ENCODE data around the gene ROBO1. TPM values are rescaled to one million over a fixed set of nuclear protein-coding genes. Genes with fewer than 3 reads are reported as not detected.

ROBO1 gene
- total RNA-seq, 1 experiment from 2014 or later: 34.5 TPM

DNA sequence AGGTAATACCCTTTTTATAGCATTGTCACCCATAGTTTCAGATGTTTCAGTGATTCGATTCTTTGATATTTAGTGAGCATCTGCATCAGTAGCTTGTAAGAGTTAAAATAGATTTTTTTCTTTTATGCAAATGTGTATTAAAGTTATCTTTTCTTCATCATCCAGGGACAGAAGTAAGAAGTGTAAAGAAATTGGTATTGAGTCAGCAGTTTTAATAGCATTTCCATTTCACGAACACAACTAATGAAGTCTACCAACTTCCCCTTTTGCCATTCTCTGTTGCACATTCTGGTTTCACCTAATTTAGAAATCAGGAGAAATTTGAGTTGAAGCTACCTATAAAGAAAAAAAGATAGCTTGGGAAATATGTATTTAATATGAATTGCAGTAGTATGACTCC lies 127.9 kb downstream of the ROBO1 start:
- no peak overlapping the region for H3K4me3 ChIP-seq (ENCODE audit: insufficient read depth, low read depth, low read length)
- no peaks in the 10 kb centered on the region for H3K36me3 ChIP-seq (replicated peaks; ENCODE audit: control insufficient read depth, insufficient read depth, low read length)
- no peaks in the 10 kb centered on the region for H3K27me3 ChIP-seq (ENCODE audit: control insufficient read depth, insufficient read depth, low read length)
- no peak for DNase-seq

DNA sequence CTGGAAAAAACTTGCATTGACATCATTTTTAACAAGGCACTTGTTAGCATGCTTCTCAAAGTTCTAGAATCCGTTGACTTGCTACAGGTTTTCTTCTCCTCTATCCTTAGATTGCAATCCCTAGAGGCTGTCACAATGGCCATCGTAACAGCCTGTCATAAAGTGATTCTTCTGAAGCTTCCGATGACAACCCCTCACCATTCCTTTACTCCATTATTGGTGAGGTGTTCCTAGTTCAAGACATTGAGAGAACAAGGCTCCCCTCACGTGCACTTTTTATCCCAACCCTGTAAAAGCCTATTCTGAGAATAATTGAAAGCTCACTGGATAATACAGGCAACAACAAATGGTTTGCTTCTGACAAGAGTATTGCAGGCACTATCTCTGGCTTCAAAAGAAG lies 131.4 kb downstream of the ROBO1 start:
- Histone ChIP-seq H3K27me3 (ENCODE audit: control insufficient read depth, insufficient read depth, low read length) (no peaks in the 10 kb centered on the region), H3K4me3 (ENCODE audit: insufficient read depth, low read depth, low read length) (no peak overlapping the region), H3K36me3 (replicated peaks; ENCODE audit: control insufficient read depth, insufficient read depth, low read length) (no peaks in the 10 kb centered on the region)
- no peak for DNase-seq

DNA sequence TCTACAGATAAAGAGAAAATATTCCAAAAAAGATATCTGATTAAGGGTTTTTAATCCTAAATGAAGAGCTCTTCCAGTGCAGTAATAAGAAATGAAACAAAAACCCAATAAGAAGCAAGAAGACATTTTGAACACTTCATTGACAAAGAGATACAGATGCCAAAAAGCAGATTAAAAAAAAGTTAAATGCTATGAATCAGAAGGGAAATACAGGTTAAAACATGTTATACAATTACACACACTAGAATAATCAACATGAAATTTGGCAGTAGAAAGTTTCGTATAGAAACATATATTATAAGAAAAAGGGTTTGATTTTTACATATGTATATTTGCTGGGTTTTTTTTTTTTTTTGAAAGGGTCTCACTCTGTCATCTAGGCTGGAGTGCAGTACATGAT lies 135.0 kb downstream of the ROBO1 start:
- Histone ChIP-seq H3K36me3 (replicated peaks; ENCODE audit: control insufficient read depth, insufficient read depth, low read length) (no peaks in the 10 kb centered on the region), H3K4me3 (ENCODE audit: insufficient read depth, low read depth, low read length) (no peak overlapping the region), H3K27me3 (ENCODE audit: control insufficient read depth, insufficient read depth, low read length) (no peaks in the 10 kb centered on the region)
- DNase-seq: no peak

DNA sequence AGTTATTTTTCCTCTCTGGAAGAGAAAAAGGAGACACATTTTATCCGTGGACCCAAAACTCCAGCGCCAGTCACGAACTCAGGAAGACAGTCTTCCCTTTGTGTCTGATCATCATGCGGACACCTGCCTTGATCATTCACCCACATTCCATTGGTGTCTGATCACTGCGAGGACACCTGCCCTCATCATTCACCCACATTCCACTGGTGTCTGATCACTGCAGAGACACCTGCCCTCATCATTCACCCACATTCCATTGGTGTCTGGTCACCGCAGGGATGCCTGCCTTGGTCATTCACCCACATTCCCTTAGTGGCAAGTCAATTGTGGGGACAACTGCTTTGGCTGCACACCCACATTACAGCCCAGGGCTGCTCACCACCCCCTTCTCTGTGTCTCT lies 148.9 kb downstream of the ROBO1 start:
- no peak for DNase-seq
- Histone ChIP-seq H3K36me3 (replicated peaks; ENCODE audit: control insufficient read depth, insufficient read depth, low read length) (no peaks in the 10 kb centered on the region), H3K27me3 (ENCODE audit: control insufficient read depth, insufficient read depth, low read length) (no peaks in the 10 kb centered on the region), H3K4me3 (ENCODE audit: insufficient read depth, low read depth, low read length) (no peak overlapping the region)

DNA sequence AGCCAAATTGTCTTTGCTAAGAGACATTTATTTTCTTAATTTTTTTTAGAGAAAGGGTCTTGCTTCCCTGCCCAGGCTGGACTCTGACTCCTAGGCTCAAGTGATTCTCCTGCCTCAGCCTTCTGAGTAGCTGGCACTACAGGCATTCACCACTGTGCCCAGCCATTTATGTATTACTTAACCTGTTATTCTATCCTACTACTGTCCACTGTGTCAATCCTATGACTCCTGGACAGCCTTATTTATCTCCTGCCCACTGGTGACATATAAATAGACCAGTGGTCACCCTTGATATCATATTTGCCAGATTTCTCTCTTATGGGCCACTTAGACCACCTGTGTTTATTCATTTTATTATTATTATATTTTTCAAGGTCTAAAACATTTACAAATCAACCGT lies 161.4 kb downstream of the ROBO1 start:
- Histone ChIP-seq H3K27me3 (ENCODE audit: control insufficient read depth, insufficient read depth, low read length) (no peaks in the 10 kb centered on the region), H3K36me3 (replicated peaks; ENCODE audit: control insufficient read depth, insufficient read depth, low read length) (no peaks in the 10 kb centered on the region), H3K4me3 (ENCODE audit: insufficient read depth, low read depth, low read length) (no peak overlapping the region)
- DNase-seq: no peak

DNA sequence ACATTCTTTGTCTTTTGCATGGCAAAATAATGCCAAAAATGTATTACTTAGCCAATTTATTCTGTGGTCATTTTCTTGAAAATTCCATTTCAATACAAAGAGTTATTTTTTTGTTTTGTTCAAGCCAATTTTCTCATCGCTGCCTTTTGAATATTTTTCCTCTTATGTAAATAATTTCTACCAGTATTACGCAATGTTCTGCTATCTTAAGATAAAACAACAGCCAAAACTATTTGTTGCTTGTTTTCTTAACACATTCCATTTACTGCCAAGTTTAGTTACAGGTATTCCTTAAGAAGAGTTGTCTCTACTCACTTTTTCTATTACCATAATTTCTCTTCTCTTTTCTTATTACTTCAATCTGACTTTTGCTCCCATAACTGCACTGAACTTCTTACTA lies 163.1 kb downstream of the ROBO1 start:
- H3K27me3 ChIP-seq (ENCODE audit: control insufficient read depth, insufficient read depth, low read length): no peaks in the 10 kb centered on the region
- DNase-seq: no peak
- H3K36me3 ChIP-seq (replicated peaks; ENCODE audit: control insufficient read depth, insufficient read depth, low read length): no peaks in the 10 kb centered on the region
- no peak overlapping the region for H3K4me3 ChIP-seq (ENCODE audit: insufficient read depth, low read depth, low read length)

DNA sequence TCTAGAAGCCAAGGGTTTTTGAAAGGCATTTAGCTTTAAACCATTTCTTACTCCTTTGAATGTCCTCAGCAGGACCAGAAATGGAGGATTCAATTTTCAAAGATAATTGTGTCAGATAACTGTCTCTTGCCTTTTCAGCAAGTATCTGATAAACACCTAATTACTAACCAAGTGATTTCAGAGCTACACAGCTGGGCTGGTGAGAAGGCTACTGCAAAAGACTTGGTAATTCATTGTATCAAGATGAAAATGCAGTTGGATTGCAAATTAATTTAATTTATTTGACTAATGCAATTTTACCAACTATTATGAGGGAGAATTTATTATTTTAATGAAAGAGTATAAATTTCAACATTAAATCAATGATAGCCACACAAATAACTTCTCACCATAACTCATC lies 165.4 kb downstream of the ROBO1 start:
- Histone ChIP-seq H3K4me3 (ENCODE audit: insufficient read depth, low read depth, low read length) (no peak overlapping the region), H3K36me3 (replicated peaks; ENCODE audit: control insufficient read depth, insufficient read depth, low read length) (no peaks in the 10 kb centered on the region), H3K27me3 (ENCODE audit: control insufficient read depth, insufficient read depth, low read length) (no peaks in the 10 kb centered on the region)
- no peak for DNase-seq

DNA sequence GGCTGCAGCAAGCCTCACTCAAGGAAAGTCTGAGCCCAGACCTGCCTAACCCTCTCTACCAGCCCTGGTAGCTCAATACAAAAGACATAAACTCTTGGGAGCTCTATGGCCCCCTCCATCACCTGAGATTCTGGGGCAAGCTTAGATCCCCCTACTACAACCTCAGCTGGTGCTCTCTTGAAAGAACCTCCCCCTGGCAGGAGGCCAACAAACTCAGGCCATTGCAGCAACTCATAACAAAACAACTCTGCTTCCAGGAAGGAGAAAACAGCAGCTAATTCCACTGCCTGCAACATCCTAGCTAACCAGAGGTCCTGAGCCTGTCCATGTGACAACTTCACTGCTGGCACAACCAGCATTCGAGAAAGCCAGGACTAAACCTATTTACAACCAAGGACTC lies 169.2 kb downstream of the ROBO1 start:
- no peak overlapping the region for H3K4me3 ChIP-seq (ENCODE audit: insufficient read depth, low read depth, low read length)
- H3K36me3 ChIP-seq (replicated peaks; ENCODE audit: control insufficient read depth, insufficient read depth, low read length): no peaks in the 10 kb centered on the region
- DNase-seq: no peak
- H3K27me3 ChIP-seq (ENCODE audit: control insufficient read depth, insufficient read depth, low read length): no peaks in the 10 kb centered on the region

DNA sequence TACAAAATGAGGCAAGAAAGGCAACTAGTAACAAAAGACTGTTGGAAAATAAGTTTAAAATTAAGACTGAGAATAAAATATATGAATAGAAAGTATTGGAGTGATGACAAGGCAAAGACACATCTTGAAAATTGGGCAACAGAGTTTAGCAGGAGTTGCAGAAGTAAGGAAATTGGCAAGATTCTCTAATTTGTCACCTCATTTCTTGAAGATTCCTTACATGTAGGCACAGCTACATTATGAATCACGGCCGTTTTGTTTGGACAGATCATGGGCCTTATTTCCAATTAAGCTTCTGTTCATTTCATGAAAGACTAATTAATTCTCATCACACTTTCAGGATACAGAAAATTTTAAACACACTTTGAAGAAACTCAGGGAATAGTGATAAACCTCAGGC lies 170.1 kb downstream of the ROBO1 start:
- no peak overlapping the region for H3K4me3 ChIP-seq (ENCODE audit: insufficient read depth, low read depth, low read length)
- no peaks in the 10 kb centered on the region for H3K36me3 ChIP-seq (replicated peaks; ENCODE audit: control insufficient read depth, insufficient read depth, low read length)

DNA sequence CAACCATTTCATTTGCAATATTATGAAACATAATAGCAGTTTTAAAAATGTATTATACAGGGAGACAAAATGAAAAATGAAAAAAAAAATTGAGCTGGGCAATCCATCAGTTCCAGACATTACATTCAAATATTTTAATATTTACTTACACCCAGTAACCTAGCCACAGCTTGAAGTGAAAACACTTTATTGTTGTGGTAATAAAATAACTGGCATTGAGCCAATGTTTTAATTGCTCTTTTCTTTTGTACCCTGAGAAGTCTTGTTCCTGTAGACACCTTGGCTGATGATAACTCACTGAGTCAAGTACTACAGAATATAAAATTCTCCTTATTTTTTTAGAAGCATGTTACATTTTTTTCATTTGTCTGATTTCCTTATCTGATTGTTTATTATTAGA lies 180.6 kb downstream of the ROBO1 start:
- Histone ChIP-seq H3K4me3 (ENCODE audit: insufficient read depth, low read depth, low read length) (no peak overlapping the region), H3K27me3 (ENCODE audit: control insufficient read depth, insufficient read depth, low read length) (no peaks in the 10 kb centered on the region; the same call in 1 of the 2 replicates), H3K36me3 (replicated peaks; ENCODE audit: control insufficient read depth, insufficient read depth, low read length) (no peaks in the 10 kb centered on the region)
- DNase-seq: no peak

More for the DNA sequence above, 170.1 kb downstream of the ROBO1 start:
- no peaks in the 10 kb centered on the region for H3K27me3 ChIP-seq (ENCODE audit: control insufficient read depth, insufficient read depth, low read length)
- DNase-seq: no peak

DNA sequence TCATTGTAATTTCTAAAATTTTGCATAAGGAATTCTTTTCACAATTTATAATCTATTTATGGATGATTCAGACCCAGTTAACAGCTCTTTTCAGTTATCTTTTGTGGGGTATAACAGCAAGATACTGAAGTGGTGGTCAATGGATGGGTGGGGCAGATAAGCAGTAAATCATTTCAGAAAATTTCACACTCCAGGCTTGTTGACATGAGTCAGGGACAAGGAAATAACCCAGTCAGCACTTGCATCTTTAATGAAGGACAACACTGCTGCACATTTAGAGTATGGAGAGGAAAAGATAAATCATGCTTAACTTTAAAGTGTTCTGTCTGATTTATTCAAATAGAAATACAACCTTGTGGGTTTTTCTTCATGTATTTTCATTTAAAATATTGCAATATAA lies 181.6 kb downstream of the ROBO1 start:
- DNase-seq: no peak
- H3K27me3 ChIP-seq (ENCODE audit: control insufficient read depth, insufficient read depth, low read length): no peaks in the 10 kb centered on the region; the same call in 1 of the 2 replicates

DNA sequence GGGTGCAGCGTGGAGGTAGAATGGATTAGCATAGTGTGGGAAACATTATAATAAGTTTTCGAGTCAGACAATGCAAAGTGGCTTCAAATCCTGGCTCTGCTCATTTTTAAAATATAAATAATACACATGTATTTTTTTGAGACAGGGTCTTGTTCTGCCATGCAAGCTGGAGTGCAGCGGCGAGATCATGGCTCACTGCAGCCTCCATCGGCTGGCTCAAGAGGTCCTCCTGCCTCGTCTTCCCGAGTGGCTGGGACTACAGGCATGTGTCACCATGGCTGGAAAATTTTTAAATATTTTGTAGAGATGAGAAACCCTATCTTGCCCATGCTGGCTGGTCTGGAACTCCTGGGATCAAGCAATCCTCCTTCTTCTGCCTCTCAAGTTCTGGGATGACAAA lies 194.9 kb downstream of the ROBO1 start:
- Histone ChIP-seq H3K27me3 (ENCODE audit: control insufficient read depth, insufficient read depth, low read length) (no peaks in the 10 kb centered on the region), H3K36me3 (replicated peaks; ENCODE audit: control insufficient read depth, insufficient read depth, low read length) (no peaks in the 10 kb centered on the region), H3K4me3 (ENCODE audit: insufficient read depth, low read depth, low read length) (no peak overlapping the region)
- no peak for DNase-seq

More for the DNA sequence above, 181.6 kb downstream of the ROBO1 start:
- H3K4me3 ChIP-seq (ENCODE audit: insufficient read depth, low read depth, low read length): no peak overlapping the region
- H3K36me3 ChIP-seq (replicated peaks; ENCODE audit: control insufficient read depth, insufficient read depth, low read length): no peaks in the 10 kb centered on the region

DNA sequence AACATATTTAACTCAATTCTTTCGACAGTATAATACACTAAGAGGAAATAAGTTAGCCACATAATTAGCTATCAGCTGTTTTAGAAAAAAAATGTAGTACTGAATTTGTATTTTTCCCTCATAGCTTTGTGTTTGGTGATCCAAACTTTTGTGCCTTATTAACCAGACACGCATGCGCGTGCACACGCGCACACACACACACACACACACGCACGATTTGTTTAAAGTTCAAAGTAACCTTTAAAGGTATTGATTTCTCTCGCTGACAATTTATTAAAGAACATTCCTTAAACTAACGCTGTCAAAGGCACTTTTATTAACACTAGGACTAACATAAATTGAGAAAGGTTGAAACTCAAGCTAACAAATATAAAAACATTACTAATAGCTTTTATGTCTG lies 198.9 kb downstream of the ROBO1 start:
- H3K36me3 ChIP-seq (replicated peaks; ENCODE audit: control insufficient read depth, insufficient read depth, low read length): no peaks in the 10 kb centered on the region
- H3K27me3 ChIP-seq (ENCODE audit: control insufficient read depth, insufficient read depth, low read length): no peaks in the 10 kb centered on the region
- DNase-seq: no peak
- no peak overlapping the region for H3K4me3 ChIP-seq (ENCODE audit: insufficient read depth, low read depth, low read length)

DNA sequence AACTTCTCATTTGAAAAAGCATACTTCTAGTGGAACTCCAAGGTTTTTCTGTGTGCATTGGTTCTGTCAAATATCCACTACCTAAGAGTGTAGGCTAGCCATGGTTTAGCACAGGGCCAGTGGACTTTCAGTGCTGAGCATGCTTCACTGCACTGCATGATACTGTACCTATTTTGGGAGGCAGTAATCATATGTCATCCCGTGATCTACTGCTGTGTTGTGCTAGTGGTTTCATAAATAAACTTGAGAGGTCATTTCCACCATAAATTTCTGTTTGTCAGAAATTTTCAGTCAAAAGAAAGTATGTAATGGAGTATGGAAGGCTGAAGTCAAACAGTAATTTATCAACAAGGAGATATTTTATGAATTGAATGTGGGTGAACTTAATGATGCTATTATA lies 203.6 kb downstream of the ROBO1 start:
- Histone ChIP-seq H3K36me3 (replicated peaks; ENCODE audit: control insufficient read depth, insufficient read depth, low read length) (no peaks in the 10 kb centered on the region), H3K4me3 (ENCODE audit: insufficient read depth, low read depth, low read length) (no peak overlapping the region), H3K27me3 (ENCODE audit: control insufficient read depth, insufficient read depth, low read length) (no peaks in the 10 kb centered on the region)
- no peak for DNase-seq

DNA sequence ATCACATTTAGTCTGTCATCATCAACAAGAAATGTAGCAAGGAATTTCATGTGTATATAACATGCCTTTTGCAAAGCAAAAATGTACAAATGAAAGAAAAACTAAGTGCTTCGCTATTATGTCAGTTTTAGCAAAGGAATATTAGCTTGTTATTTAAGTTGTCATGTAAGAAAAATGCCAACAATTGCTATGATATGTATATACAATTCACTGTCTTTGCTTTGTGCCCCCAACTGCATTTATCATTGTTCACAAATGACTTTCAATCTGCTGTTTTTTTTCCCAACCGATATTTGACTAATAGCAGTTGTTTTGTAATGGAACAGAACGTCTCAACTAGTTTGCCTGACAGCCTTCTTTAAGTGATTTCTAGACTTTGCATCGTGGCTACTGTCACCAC lies 207.1 kb downstream of the ROBO1 start:
- Histone ChIP-seq H3K36me3 (replicated peaks; ENCODE audit: control insufficient read depth, insufficient read depth, low read length) (no peaks in the 10 kb centered on the region), H3K27me3 (ENCODE audit: control insufficient read depth, insufficient read depth, low read length) (no peaks in the 10 kb centered on the region), H3K4me3 (ENCODE audit: insufficient read depth, low read depth, low read length) (no peak overlapping the region)
- DNase-seq: no peak

DNA sequence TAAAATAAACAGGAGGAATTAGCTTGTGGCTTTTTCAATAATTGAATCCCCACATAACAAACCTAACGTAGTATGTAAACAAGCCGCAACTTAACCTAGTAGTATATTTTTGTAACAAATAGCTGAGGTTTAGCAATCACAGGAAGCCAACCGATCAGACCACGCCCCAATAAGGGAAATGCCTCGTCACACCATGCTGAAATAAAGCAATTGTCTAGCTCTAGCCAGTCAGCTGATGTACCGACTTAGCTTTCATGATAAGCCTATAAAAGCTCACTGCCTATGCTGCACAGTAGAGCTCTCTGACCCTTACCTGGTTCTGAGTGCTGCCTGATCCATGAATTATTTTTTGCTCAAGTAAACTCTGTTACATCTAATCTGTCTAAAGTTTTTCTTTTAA lies 208.9 kb downstream of the ROBO1 start:
- no peak overlapping the region for H3K4me3 ChIP-seq (ENCODE audit: insufficient read depth, low read depth, low read length)
- no peak for DNase-seq
- no peaks in the 10 kb centered on the region for H3K27me3 ChIP-seq (ENCODE audit: control insufficient read depth, insufficient read depth, low read length)
- H3K36me3 ChIP-seq (replicated peaks; ENCODE audit: control insufficient read depth, insufficient read depth, low read length): no peaks in the 10 kb centered on the region

All from H7 (cell line).